Hepatocyte (in vitro differentiated cells): ENCODE measurements around the gene VWA5B1. TPM values are rescaled to one million over a fixed set of nuclear protein-coding genes. Genes with fewer than 3 reads are reported as not detected.
A peak's percentile ranks its signal among the peaks of the same experiment; 100 is the strongest.

Source experiments
- DNase-seq: peaks from one replicate; pipeline ENCODE4 v3.0.0-alpha.2; 2016; ENCODE audit warnings: low spot score
- H2AFZ ChIP-seq: fragments of 200-600 bp; sonication (generic); 2 replicates; pipeline ENCODE4 v1.6.0; 2016; ENCODE audit warnings: antibody characterized with exemption, mild to moderate bottlenecking
- H3K27ac ChIP-seq: fragments of 200-600 bp; sonication (generic); 2 replicates; pipeline ENCODE4 v1.5.1; 2016; ENCODE audit warnings: mild to moderate bottlenecking
- H3K27me3 ChIP-seq: fragments of 200-600 bp; sonication (generic); 2 replicates; pipeline ENCODE4 v1.6.1; 2016
- H3K36me3 ChIP-seq: fragments of 200-600 bp; sonication (generic); replicated peaks from 2 replicates; pipeline ENCODE4 v1.5.1; 2016; ENCODE audit warnings: low read depth; ENCODE audit not compliant: insufficient read depth
- H3K4me1 ChIP-seq: fragments of 200-600 bp; sonication (generic); 2 replicates; pipeline ENCODE4 v1.5.1; 2016; ENCODE audit warnings: mild to moderate bottlenecking, moderate library complexity; ENCODE audit not compliant: insufficient read depth
- H3K4me2 ChIP-seq: fragments of 200-600 bp; sonication (generic); 2 replicates; pipeline ENCODE4 v1.6.0; 2016
- H3K4me3 ChIP-seq: fragments of 200-600 bp; sonication (generic); 2 replicates; pipeline ENCODE4 v1.5.1; 2016; ENCODE audit warnings: mild to moderate bottlenecking
- H3K79me2 ChIP-seq: fragments of 200-600 bp; sonication (generic); 2 replicates; pipeline ENCODE4 v1.6.0; 2017; ENCODE audit warnings: mild to moderate bottlenecking
- H3K9me2 ChIP-seq: fragments of 200-600 bp; sonication (generic); replicated peaks from 2 replicates; pipeline ENCODE4 v1.6.0; 2017; ENCODE audit warnings: mild to moderate bottlenecking; ENCODE audit not compliant: insufficient read depth
- H3K9me3 ChIP-seq: fragments of 200-600 bp; sonication (generic); 2 replicates; pipeline ENCODE4 v1.5.1; 2016; ENCODE audit warnings: low read depth, mild to moderate bottlenecking
- H4K20me1 ChIP-seq: fragments of 200-600 bp; sonication (generic); 2 replicates; pipeline ENCODE4 v1.6.0; 2016; ENCODE audit warnings: mild to moderate bottlenecking; ENCODE audit not compliant: insufficient read depth, poor library complexity, severe bottlenecking
- EZH2 ChIP-seq: fragments of 200-600 bp; sonication (generic); IDR thresholded peaks from 2 replicates; pipeline ENCODE4 v1.6.1; 2016; ENCODE audit warnings: antibody characterized with exemption, mild to moderate bottlenecking, borderline replicate concordance
- EZH2phosphoT487 ChIP-seq: fragments of 200-600 bp; sonication (generic); IDR thresholded peaks from one replicate; pipeline ENCODE4 v1.6.1; 2018; ENCODE audit warnings: antibody characterized with exemption, mild to moderate bottlenecking, low read depth, moderate library complexity; ENCODE audit not compliant: unreplicated experiment, severe bottlenecking
- WGBS: methylation state at CpG from one replicate; pipeline ENCODE4 v1.1.6; 2016; ENCODE audit warnings: low lambda C conversion rate; ENCODE audit errors: missing lambda C conversion rate; 5-methylcytosine and 5-hydroxymethylcytosine counted together
- polyA plus RNA-seq: library from polyadenylated mRNA; unstranded; fragments of >200 nt; fragmentation: Nextera tagmentation; extraction: Ambion mirVana; gene quantifications from 2 replicates; pipeline ENCODE4 v1.2.1, GENCODE V29; 2016
- total RNA-seq: library from RNA; depleted of rRNA; stranded (reverse); fragments of >200 nt; gene quantifications from 2 replicates; pipeline ENCODE4 v1.2.3, GENCODE V29; 2014
- TF ChIP-seq, protein P1 (sequence below): fragments of 200-600 bp; sonication (generic); IDR thresholded peaks from 2 replicates; pipeline ENCODE4 v1.5.1; 2016; ENCODE audit warnings: antibody characterized with exemption, mild to moderate bottlenecking; ENCODE audit not compliant: poor library complexity

VWA5B1 gene
- total and polyA plus RNA-seq, 2 experiments from 2014 or later = 0.33 to 0.35 TPM

DNA sequence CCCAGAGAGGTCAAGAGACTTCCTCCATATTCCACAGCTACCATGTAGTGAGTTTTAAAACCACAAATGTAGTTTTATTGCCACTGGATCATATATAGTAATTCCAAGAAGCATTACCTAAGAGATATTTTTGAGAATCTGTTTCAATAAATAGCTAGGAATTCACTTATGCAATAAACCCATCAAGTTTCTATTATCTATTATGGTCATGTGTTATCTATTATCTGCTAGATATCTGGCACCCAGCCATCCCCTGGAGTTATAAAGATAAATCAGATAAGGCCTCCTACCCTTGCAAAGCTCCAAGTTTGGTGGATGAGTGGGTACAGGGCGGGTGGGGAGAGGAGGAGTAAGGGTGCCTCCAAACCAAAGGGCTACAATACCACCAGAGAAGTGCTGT lies 10.3 kb upstream of the VWA5B1 start:
- Histone ChIP-seq H3K9me2 (no peaks in the 10 kb centered on the region), H3K4me3 (no peak overlapping the region), H3K27ac (peak overlapping the region; percentile 34), H3K4me1 (peaks cover 11% of the 10 kb centered on the region), H3K4me2 (no peak overlapping the region), H2AFZ (no peak overlapping the region), H4K20me1 (no peaks in the 10 kb centered on the region), H3K36me3 (no peaks in the 10 kb centered on the region), H3K79me2 (no peaks in the 10 kb centered on the region), H3K9me3 (no peaks in the 10 kb centered on the region), H3K27me3 (no peaks in the 10 kb centered on the region)
- TF ChIP-seq EZH2 = no peak
- 93% methylated on average over 1 of the region's 1 CpG for WGBS
- no peak for DNase-seq

DNA sequence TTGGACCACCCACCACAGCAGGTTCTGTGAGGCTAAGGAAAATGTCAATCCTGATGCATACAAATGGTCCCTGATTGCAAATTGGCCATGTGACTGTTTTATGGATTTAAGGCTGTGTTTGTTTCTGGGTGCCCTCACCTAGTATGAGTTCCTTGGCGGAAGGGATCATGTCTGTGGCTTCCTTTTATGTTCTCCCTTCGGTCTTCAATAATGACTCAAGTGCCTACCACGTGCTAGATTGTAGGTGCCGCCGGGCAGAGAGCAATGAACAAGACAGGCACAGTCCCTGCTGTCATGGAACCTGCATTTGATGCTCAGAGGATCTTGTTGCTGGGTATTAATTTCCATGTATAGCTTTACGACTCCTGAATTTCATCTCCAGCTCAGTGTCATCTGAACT lies 9.8 kb upstream of the VWA5B1 start:
- no peak overlapping the region for H3K4me2 ChIP-seq
- TF ChIP-seq, protein P1, sequence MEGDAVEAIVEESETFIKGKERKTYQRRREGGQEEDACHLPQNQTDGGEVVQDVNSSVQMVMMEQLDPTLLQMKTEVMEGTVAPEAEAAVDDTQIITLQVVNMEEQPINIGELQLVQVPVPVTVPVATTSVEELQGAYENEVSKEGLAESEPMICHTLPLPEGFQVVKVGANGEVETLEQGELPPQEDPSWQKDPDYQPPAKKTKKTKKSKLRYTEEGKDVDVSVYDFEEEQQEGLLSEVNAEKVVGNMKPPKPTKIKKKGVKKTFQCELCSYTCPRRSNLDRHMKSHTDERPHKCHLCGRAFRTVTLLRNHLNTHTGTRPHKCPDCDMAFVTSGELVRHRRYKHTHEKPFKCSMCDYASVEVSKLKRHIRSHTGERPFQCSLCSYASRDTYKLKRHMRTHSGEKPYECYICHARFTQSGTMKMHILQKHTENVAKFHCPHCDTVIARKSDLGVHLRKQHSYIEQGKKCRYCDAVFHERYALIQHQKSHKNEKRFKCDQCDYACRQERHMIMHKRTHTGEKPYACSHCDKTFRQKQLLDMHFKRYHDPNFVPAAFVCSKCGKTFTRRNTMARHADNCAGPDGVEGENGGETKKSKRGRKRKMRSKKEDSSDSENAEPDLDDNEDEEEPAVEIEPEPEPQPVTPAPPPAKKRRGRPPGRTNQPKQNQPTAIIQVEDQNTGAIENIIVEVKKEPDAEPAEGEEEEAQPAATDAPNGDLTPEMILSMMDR = no peak
- no peak for TF ChIP-seq EZH2phosphoT487
- no peak overlapping the region for H2AFZ ChIP-seq
- H3K4me1 ChIP-seq = peaks cover 11% of the 10 kb centered on the region
- H3K79me2 ChIP-seq = no peaks in the 10 kb centered on the region
- H4K20me1 ChIP-seq = no peaks in the 10 kb centered on the region
- no peaks in the 10 kb centered on the region for H3K9me3 ChIP-seq
- no peak overlapping the region for H3K4me3 ChIP-seq
- H3K9me2 ChIP-seq = no peaks in the 10 kb centered on the region
- no peak for DNase-seq
- 69% methylated on average over 6 of the region's 6 CpGs for WGBS
- no peaks in the 10 kb centered on the region for H3K27me3 ChIP-seq
- no peaks in the 10 kb centered on the region for H3K36me3 ChIP-seq
- no peak overlapping the region for H3K27ac ChIP-seq

- Histone ChIP-seq H4K20me1 (no peaks in the 10 kb centered on the region), H3K4me2 (no peak overlapping the region), H3K27me3 (no peaks in the 10 kb centered on the region), H3K79me2 (no peaks in the 10 kb centered on the region), H3K9me2 (no peaks in the 10 kb centered on the region), H3K36me3 (no peaks in the 10 kb centered on the region), H3K9me3 (no peaks in the 10 kb centered on the region), H3K4me3 (no peak overlapping the region), H3K4me1 (peaks cover 11% of the 10 kb centered on the region), H3K27ac (no peak overlapping the region), H2AFZ (no peak overlapping the region)
- no peak for DNase-seq
- 77% methylated on average over 2 of the region's 2 CpGs for WGBS
- TF ChIP-seq, protein P1 = no peak
- no peak for TF ChIP-seq EZH2phosphoT487
- TF ChIP-seq EZH2 = no peak
These were observed 8.9 kb upstream of the VWA5B1 start for GRCh38 chr1:20281801-20282200.

- Histone ChIP-seq H3K27me3 (no peaks in the 10 kb centered on the region), H3K9me3 (no peaks in the 10 kb centered on the region), H3K36me3 (no peaks in the 10 kb centered on the region), H3K4me2 (no peak overlapping the region), H4K20me1 (no peaks in the 10 kb centered on the region), H3K9me2 (no peaks in the 10 kb centered on the region), H3K4me1 (peaks cover 11% of the 10 kb centered on the region), H2AFZ (no peak overlapping the region), H3K79me2 (no peaks in the 10 kb centered on the region), H3K4me3 (no peak overlapping the region), H3K27ac (no peak overlapping the region)
- no peak for DNase-seq
- TF ChIP-seq EZH2phosphoT487 (no peak), EZH2 (no peak)
- TF ChIP-seq, protein P1 = no peak
- WGBS = 76% methylated on average over 5 of the region's 5 CpGs
These were observed 8.1 kb upstream of the VWA5B1 start for GRCh38 chr1:20282533-20282932.
